HL-60 (cell line): ENCODE measurements around the gene ALDH1L1.

ENCODE experiments used
- GABPA ChIP-seq: IDR thresholded peaks from 2 replicates; pipeline ENCODE4 v1.6.1; 2012; ENCODE audit warnings: low read depth
- POLR2AphosphoS5 ChIP-seq: IDR thresholded peaks from 2 replicates; pipeline ENCODE4 v1.6.1; 2012; ENCODE audit warnings: low read depth
- TF ChIP-seq, protein P1 (sequence below): IDR thresholded peaks from one replicate; pipeline ENCODE4 v1.5.1; 2011; ENCODE audit warnings: low read length, control low read depth, inconsistent platforms; ENCODE audit not compliant: insufficient read depth
- TF ChIP-seq, protein P2 (sequence below): IDR thresholded peaks from 2 replicates; pipeline ENCODE4 v1.6.1; 2012; ENCODE audit warnings: low read depth; ENCODE audit not compliant: insufficient replicate concordance

DNA sequence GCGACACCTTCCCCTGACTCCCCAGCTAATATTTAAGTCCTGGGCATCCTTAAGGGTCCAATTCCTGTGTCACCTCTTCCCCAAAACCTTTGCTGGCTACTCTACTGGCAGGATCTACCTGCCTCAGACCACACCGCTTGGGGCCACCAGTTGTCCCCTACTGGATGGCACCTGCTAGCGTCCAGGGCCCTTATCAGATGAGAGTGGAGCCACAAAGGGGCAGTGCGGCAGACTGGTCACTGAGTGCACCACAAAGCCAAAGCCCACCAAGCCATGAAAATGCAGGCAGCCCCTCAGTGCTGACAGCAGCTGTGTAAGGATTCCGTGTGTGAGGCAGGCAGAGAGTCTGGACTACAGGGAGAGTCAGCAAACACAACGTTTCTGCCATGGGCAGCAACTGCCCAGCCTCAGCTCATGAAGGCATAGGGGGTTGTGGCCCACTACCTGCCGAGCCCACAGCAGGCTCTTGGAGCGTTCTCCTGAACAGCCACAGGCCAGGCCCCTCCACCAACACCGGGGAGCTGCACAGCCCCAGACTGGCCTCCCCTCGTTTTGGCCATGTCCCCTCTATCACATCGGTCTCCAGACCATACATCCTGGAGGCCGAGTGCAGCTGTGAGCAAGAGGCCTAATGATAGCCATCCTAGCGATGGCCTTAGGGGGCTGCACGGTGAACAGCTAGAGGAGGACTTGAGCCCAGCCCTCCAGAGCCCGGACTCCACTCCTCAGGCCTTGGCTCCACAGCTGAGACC lies 32.3 kb downstream of the ALDH1L1 start:
- TF ChIP-seq, protein P1, sequence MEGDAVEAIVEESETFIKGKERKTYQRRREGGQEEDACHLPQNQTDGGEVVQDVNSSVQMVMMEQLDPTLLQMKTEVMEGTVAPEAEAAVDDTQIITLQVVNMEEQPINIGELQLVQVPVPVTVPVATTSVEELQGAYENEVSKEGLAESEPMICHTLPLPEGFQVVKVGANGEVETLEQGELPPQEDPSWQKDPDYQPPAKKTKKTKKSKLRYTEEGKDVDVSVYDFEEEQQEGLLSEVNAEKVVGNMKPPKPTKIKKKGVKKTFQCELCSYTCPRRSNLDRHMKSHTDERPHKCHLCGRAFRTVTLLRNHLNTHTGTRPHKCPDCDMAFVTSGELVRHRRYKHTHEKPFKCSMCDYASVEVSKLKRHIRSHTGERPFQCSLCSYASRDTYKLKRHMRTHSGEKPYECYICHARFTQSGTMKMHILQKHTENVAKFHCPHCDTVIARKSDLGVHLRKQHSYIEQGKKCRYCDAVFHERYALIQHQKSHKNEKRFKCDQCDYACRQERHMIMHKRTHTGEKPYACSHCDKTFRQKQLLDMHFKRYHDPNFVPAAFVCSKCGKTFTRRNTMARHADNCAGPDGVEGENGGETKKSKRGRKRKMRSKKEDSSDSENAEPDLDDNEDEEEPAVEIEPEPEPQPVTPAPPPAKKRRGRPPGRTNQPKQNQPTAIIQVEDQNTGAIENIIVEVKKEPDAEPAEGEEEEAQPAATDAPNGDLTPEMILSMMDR, result no peak
- TF ChIP-seq POLR2AphosphoS5 (no peak), GABPA (no peak)
- TF ChIP-seq, protein P2, sequence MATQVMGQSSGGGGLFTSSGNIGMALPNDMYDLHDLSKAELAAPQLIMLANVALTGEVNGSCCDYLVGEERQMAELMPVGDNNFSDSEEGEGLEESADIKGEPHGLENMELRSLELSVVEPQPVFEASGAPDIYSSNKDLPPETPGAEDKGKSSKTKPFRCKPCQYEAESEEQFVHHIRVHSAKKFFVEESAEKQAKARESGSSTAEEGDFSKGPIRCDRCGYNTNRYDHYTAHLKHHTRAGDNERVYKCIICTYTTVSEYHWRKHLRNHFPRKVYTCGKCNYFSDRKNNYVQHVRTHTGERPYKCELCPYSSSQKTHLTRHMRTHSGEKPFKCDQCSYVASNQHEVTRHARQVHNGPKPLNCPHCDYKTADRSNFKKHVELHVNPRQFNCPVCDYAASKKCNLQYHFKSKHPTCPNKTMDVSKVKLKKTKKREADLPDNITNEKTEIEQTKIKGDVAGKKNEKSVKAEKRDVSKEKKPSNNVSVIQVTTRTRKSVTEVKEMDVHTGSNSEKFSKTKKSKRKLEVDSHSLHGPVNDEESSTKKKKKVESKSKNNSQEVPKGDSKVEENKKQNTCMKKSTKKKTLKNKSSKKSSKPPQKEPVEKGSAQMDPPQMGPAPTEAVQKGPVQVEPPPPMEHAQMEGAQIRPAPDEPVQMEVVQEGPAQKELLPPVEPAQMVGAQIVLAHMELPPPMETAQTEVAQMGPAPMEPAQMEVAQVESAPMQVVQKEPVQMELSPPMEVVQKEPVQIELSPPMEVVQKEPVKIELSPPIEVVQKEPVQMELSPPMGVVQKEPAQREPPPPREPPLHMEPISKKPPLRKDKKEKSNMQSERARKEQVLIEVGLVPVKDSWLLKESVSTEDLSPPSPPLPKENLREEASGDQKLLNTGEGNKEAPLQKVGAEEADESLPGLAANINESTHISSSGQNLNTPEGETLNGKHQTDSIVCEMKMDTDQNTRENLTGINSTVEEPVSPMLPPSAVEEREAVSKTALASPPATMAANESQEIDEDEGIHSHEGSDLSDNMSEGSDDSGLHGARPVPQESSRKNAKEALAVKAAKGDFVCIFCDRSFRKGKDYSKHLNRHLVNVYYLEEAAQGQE, result no peak
